HepG2 (cell line): ENCODE measurements around the gene MBIP. TPM values are rescaled to one million over a fixed set of nuclear protein-coding genes. Genes with fewer than 3 reads are reported as not detected.

Source experiments
- DNMT1 ChIP-seq: sonication (generic); formaldehyde crosslinking; IDR thresholded peaks from 2 replicates; pipeline ENCODE4 v1.5.1; 2020; ENCODE audit warnings: mild to moderate bottlenecking, missing genetic modification reagents
- EZH2 ChIP-seq: conservative IDR thresholded peaks from 2 replicates; pipeline ENCODE4 v1.6.1; 2012; ENCODE audit warnings: mild to moderate bottlenecking, low read depth, low read length, moderate library complexity
- FOXM1 ChIP-seq: sonication (generic); formaldehyde crosslinking; IDR thresholded peaks from 2 replicates; pipeline ENCODE4 v1.5.0; 2020; ENCODE audit warnings: missing genetic modification reagents
- HNRNPH1 ChIP-seq: fragments of 200-400 bp; formaldehyde crosslinking; optimal IDR thresholded peaks from 2 replicates; pipeline ENCODE3; 2017; ENCODE audit warnings: mild to moderate bottlenecking, low read depth, low read length
- MTF2 ChIP-seq: sonication (generic); formaldehyde crosslinking; IDR thresholded peaks from 2 replicates; pipeline ENCODE4 v1.5.0; 2020; ENCODE audit warnings: missing genetic modification reagents, borderline replicate concordance
- PHF8 ChIP-seq: sonication (generic); formaldehyde crosslinking; IDR thresholded peaks from 2 replicates; pipeline ENCODE4 v1.5.0; 2020; ENCODE audit warnings: missing genetic modification reagents
- RAD21 ChIP-seq: fragments of 450-650 bp; formaldehyde crosslinking; IDR thresholded peaks from 2 replicates; pipeline ENCODE4 v1.5.0; 2020; ENCODE audit warnings: mild to moderate bottlenecking
- RNF2 ChIP-seq: fragments of 450-650 bp; conservative IDR thresholded peaks from 2 replicates; pipeline ENCODE4 v1.6.1; 2016; ENCODE audit warnings: low read depth
- TCF7L2 ChIP-seq: IDR thresholded peaks from 2 replicates; pipeline ENCODE4 v1.6.1; 2011; ENCODE audit warnings: mild to moderate bottlenecking, low read depth, low read length, moderate library complexity
- ZBTB7A ChIP-seq: sonication (generic); formaldehyde crosslinking; IDR thresholded peaks from 2 replicates; pipeline ENCODE4 v1.8.0; 2022; ENCODE audit warnings: mild to moderate bottlenecking, missing genetic modification reagents
- ZNF160 ChIP-seq: sonication (generic); formaldehyde crosslinking; IDR thresholded peaks from 2 replicates; pipeline ENCODE4 v1.8.0; 2022; ENCODE audit warnings: mild to moderate bottlenecking, inconsistent platforms, missing genetic modification reagents
- ZNF20 ChIP-seq: sonication (generic); formaldehyde crosslinking; IDR thresholded peaks from 2 replicates; pipeline ENCODE4 v1.4.0; 2020; ENCODE audit warnings: mild to moderate bottlenecking, moderate library complexity, missing genetic modification reagents
- ZNF260 ChIP-seq: sonication (generic); formaldehyde crosslinking; IDR thresholded peaks from 2 replicates; pipeline ENCODE4 v1.4.0; 2020; ENCODE audit warnings: missing genetic modification reagents, low read depth, mild to moderate bottlenecking, borderline replicate concordance
- ZNF264 ChIP-seq: sonication (generic); formaldehyde crosslinking; IDR thresholded peaks from 2 replicates; pipeline ENCODE4 v1.4.0; 2020; ENCODE audit warnings: missing genetic modification reagents
- ZNF354B ChIP-seq: sonication (generic); formaldehyde crosslinking; IDR thresholded peaks from 2 replicates; pipeline ENCODE4 v1.8.0; 2022; ENCODE audit warnings: mild to moderate bottlenecking, missing genetic modification reagents
- ZNF556 ChIP-seq: sonication (generic); formaldehyde crosslinking; IDR thresholded peaks from 2 replicates; pipeline ENCODE4 v1.4.0; 2020; ENCODE audit warnings: mild to moderate bottlenecking, missing genetic modification reagents, borderline replicate concordance
- ZNF569 ChIP-seq: sonication (generic); formaldehyde crosslinking; IDR thresholded peaks from 2 replicates; pipeline ENCODE4 v1.5.0; 2020; ENCODE audit warnings: mild to moderate bottlenecking, missing genetic modification reagents, moderate library complexity, borderline replicate concordance
- ZNF749 ChIP-seq: sonication (generic); formaldehyde crosslinking; IDR thresholded peaks from 2 replicates; pipeline ENCODE4 v1.8.0; 2022; ENCODE audit warnings: mild to moderate bottlenecking, missing genetic modification reagents, moderate library complexity, borderline replicate concordance
- ZSCAN22 ChIP-seq: sonication (generic); formaldehyde crosslinking; IDR thresholded peaks from 2 replicates; pipeline ENCODE4 v1.4.0; 2020; ENCODE audit warnings: mild to moderate bottlenecking, missing genetic modification reagents
- polyA plus RNA-seq, 8 experiments: library from polyadenylated mRNA; depleted of rRNA in 3 of 8; stranded (reverse) in 7 of 8; unstranded in 1 of 8; fragments of >200 nt; fragmentation: Illumina TruSeq in 4 of 8; extraction: Trizol in 4 of 8; gene quantifications; 2 replicates each; pipeline versions ENCODE4 v1.2.1 to v1.2.3, GENCODE V29; 2011 to 2016; ENCODE audit warnings: low read depth in 4 of 8, missing spikeins in 1 of 8, mixed read lengths in 1 of 8; ENCODE audit not compliant: insufficient read depth in 1 of 8
- total RNA-seq, 5 experiments: library from RNA; depleted of rRNA; stranded (reverse); fragments of >200 nt; fragmentation: Illumina TruSeq; extraction: Trizol; gene quantifications; 2 replicates each; pipeline ENCODE4 v1.2.3, GENCODE V29; 2016; ENCODE audit warnings: low read depth in 1 of 5
- TF ChIP-seq, protein P1 (sequence below): fragments of 450-650 bp; IDR thresholded peaks from 2 replicates; pipeline ENCODE4 v1.6.1; 2017
- TF ChIP-seq, protein P2 (sequence below): IDR thresholded peaks from 2 replicates; pipeline ENCODE4 v1.6.1; 2016; ENCODE audit warnings: missing genetic modification reagents, missing compliant biosample characterization
- TF ChIP-seq, protein P3 (sequence below): sonication (generic); formaldehyde crosslinking; IDR thresholded peaks from 2 replicates; pipeline ENCODE4 v1.4.0; 2020; ENCODE audit warnings: mild to moderate bottlenecking, missing genetic modification reagents
- TF ChIP-seq, protein P4 (sequence below), 2 experiments: sonication (generic) in 1 of 2; formaldehyde crosslinking in 1 of 2; IDR thresholded peaks; 2 replicates each; pipeline versions ENCODE4 v1.4.0 to v1.6.1; 2018 to 2020; ENCODE audit warnings: missing genetic modification reagents in 2 of 2, borderline replicate concordance in 1 of 2, low read depth in 1 of 2, mild to moderate bottlenecking in 1 of 2, missing biosample characterization in 1 of 2
- TF ChIP-seq, protein P5 (sequence below): sonication (generic); formaldehyde crosslinking; IDR thresholded peaks from 2 replicates; pipeline ENCODE4 v1.4.0; 2020; ENCODE audit warnings: missing genetic modification reagents

MBIP gene
- total and polyA plus RNA-seq, 2 of the 13 experiments (the other 11 are each of a cell fraction or from before 2014, with no cell fraction given) = 48.1 to 48.6 TPM

DNA sequence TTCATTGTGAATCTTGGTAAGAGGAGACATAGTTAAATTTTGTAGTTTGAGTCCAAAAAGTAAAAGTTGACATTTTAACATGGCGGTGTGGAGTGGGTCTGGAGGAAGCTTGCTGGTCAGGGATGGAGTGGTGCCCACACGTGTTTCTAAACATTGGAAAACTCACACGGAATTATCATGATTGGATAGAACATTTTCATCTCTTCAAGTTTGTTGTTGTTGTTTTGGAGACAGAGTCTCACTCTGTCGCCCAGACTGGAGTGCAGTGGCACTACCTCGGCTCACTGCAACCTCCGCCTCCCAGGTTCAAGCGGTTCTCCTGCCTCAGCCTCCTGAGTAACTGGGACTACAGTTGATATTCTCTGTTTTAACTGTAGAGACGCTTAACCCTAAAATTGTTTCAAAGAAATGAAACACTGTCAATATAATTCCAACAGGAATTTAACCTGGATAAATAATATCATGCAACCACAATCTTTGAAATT is 502 bp upstream of the MBIP start (continued):
- TF ChIP-seq RAD21 (CRISPR knock-in tag) (no peak), FOXM1 (CRISPR knock-in tag) (no peak), ZSCAN22 (CRISPR knock-in tag) (no peak), ZBTB7A (no peak), RNF2 (no peak; the same call in 1 of the 2 replicates), PHF8 (CRISPR knock-in tag) (no peak), ZNF569 (CRISPR knock-in tag) (no peak), DNMT1 (CRISPR knock-in tag) (no peak), HNRNPH1 (no peak), ZNF354B (CRISPR knock-in tag) (peak; percentile 15; the same call in 1 of the 2 replicates), ZNF264 (CRISPR knock-in tag) (0 out of 2 replicates have a peak, but pooled peaks have one; percentile 13), TCF7L2 (no peak), ZNF749 (0 out of 2 replicates have a peak, but pooled peaks have one; percentile 14), ZNF260 (no peak), ZNF160 (no peak), ZNF556 (no peak), ZNF20 (CRISPR knock-in tag) (no peak), MTF2 (CRISPR knock-in tag) (no peak; the same call in none of the 2 replicates), EZH2 (no peak)
- TF ChIP-seq, protein P1, sequence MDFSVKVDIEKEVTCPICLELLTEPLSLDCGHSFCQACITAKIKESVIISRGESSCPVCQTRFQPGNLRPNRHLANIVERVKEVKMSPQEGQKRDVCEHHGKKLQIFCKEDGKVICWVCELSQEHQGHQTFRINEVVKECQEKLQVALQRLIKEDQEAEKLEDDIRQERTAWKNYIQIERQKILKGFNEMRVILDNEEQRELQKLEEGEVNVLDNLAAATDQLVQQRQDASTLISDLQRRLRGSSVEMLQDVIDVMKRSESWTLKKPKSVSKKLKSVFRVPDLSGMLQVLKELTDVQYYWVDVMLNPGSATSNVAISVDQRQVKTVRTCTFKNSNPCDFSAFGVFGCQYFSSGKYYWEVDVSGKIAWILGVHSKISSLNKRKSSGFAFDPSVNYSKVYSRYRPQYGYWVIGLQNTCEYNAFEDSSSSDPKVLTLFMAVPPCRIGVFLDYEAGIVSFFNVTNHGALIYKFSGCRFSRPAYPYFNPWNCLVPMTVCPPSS = no peak
- TF ChIP-seq, protein P2, sequence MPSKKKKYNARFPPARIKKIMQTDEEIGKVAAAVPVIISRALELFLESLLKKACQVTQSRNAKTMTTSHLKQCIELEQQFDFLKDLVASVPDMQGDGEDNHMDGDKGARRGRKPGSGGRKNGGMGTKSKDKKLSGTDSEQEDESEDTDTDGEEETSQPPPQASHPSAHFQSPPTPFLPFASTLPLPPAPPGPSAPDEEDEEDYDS (CRISPR knock-in tag) = no peak
- TF ChIP-seq, protein P3, sequence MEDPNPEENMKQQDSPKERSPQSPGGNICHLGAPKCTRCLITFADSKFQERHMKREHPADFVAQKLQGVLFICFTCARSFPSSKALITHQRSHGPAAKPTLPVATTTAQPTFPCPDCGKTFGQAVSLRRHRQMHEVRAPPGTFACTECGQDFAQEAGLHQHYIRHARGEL (CRISPR knock-in tag) = no peak
- TF ChIP-seq, protein P4, sequence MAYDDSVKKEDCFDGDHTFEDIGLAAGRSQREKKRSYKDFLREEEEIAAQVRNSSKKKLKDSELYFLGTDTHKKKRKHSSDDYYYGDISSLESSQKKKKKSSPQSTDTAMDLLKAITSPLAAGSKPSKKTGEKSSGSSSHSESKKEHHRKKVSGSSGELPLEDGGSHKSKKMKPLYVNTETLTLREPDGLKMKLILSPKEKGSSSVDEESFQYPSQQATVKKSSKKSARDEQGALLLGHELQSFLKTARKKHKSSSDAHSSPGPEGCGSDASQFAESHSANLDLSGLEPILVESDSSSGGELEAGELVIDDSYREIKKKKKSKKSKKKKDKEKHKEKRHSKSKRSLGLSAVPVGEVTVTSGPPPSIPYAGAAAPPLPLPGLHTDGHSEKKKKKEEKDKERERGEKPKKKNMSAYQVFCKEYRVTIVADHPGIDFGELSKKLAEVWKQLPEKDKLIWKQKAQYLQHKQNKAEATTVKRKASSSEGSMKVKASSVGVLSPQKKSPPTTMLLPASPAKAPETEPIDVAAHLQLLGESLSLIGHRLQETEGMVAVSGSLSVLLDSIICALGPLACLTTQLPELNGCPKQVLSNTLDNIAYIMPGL (CRISPR knock-in tag; IDR thresholded peaks at IDR 0.05; ENCODE audit: borderline replicate concordance in 1 of 2, low read depth in 1 of 2) = no peak
- TF ChIP-seq, protein P5, sequence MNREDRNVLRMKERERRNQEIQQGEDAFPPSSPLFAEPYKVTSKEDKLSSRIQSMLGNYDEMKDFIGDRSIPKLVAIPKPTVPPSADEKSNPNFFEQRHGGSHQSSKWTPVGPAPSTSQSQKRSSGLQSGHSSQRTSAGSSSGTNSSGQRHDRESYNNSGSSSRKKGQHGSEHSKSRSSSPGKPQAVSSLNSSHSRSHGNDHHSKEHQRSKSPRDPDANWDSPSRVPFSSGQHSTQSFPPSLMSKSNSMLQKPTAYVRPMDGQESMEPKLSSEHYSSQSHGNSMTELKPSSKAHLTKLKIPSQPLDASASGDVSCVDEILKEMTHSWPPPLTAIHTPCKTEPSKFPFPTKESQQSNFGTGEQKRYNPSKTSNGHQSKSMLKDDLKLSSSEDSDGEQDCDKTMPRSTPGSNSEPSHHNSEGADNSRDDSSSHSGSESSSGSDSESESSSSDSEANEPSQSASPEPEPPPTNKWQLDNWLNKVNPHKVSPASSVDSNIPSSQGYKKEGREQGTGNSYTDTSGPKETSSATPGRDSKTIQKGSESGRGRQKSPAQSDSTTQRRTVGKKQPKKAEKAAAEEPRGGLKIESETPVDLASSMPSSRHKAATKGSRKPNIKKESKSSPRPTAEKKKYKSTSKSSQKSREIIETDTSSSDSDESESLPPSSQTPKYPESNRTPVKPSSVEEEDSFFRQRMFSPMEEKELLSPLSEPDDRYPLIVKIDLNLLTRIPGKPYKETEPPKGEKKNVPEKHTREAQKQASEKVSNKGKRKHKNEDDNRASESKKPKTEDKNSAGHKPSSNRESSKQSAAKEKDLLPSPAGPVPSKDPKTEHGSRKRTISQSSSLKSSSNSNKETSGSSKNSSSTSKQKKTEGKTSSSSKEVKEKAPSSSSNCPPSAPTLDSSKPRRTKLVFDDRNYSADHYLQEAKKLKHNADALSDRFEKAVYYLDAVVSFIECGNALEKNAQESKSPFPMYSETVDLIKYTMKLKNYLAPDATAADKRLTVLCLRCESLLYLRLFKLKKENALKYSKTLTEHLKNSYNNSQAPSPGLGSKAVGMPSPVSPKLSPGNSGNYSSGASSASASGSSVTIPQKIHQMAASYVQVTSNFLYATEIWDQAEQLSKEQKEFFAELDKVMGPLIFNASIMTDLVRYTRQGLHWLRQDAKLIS = no peak
